ENCODE data around the gene MYH7. TPM values are rescaled to one million over a fixed set of nuclear protein-coding genes. Genes with fewer than 3 reads are reported as not detected.

The MYH7 gene
- total RNA-seq, 5 donors from 2014 or later (not counting 1 experiment from before 2014, with no cell fraction given) = not detected

DNA sequence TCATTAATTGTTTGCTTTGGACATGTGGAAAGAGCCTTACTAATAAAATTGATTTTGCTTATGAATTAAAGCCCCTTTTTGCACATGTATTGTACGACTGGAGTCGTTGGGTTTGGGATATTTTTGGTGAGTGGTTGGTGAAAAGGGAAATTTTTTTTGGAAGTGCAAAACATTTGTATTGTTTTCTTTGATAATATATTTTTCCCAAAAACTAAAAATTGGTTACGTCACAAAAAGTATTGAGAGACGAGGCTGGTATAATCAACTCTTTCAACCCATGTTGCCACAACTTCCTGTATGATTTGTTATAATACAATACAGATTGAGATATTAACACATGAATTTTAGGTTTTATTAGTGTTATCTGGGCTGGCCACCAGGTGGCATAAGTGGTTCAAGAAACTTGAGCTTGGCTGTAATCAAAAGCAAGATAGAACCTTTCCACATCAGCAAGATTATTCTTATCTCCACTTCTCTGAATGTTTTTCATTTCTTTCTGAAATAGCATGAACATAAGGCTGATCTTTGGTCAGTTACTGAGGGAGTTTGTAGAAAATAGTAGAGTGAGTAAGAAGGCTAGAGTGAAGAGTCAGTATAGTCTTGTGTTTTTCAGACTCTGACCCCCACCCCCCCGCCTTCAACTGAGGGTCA, 42.8 kb upstream of the MYH7 start:
- Histone ChIP-seq H3K4me3 (ENCODE audit: control insufficient read depth in 1 of 2, extremely low read depth in 1 of 2, low read length in 1 of 2) (no peak overlapping the region), H3K9me3 (no peaks in the 10 kb centered on the region), H3K27ac (ENCODE audit: low read length) (no peak overlapping the region), H3K4me1 (ENCODE audit: control insufficient read depth in 1 of 2, extremely low read depth in 1 of 2, insufficient read depth in 2 of 2, low read length in 2 of 2) (no peaks in the 10 kb centered on the region), H3K27me3 (replicated peaks in 1 of 2; ENCODE audit: control insufficient read depth in 2 of 2, extremely low read depth in 1 of 2, insufficient read depth in 2 of 2, low read length in 1 of 2) (no peaks in the 10 kb centered on the region), H3K36me3 (ENCODE audit: control insufficient read depth in 2 of 2, extremely low read depth in 1 of 2, insufficient read depth in 1 of 2, low read length in 1 of 2) (peaks cover 9 to 61% of the 10 kb centered on the region in 2 donors)
- Mint-ChIP-seq H3K27ac (peak overlapping the region in 1 of 2 donors; percentile 48), H3K4me3 (no peak overlapping the region), H3K4me1 (peaks cover 7 to 18% (median 8%) of the 10 kb centered on the region in 3 donors), H3K27me3 (no peaks in the 10 kb centered on the region), H3K9me3 (no peaks in the 10 kb centered on the region), H3K36me3 (peaks cover 43% of the 10 kb centered on the region)
- ChIA-PET CTCF (interaction anchor here (0.6 to 9.1 kb wide), 26 partner anchors 9 to 965 kb away, joined by 3 to 107 read pairs (median 4); partner anchors contain the start of genes AP1G2 (in 1 of the 2), NGDN (in 1 of the 2) and THTPA (in 1 of the 2)), POLR2A (interaction anchor here (0.6 to 0.7 kb wide), 3 partner anchors 80 to 279 kb away, joined by 3 to 4 read pairs (median 3); no protein-coding TSS in a partner anchor)
- no CpG with 5 or more reads among the region's 5 CpGs for WGBS (ENCODE audit: insufficient coverage)
- ATAC-seq (replicated peaks in 1 of 4) (peak; percentile 43 to 74 (median 68)), DNase-seq (peak; percentile 9 to 81 (median 63))

DNA sequence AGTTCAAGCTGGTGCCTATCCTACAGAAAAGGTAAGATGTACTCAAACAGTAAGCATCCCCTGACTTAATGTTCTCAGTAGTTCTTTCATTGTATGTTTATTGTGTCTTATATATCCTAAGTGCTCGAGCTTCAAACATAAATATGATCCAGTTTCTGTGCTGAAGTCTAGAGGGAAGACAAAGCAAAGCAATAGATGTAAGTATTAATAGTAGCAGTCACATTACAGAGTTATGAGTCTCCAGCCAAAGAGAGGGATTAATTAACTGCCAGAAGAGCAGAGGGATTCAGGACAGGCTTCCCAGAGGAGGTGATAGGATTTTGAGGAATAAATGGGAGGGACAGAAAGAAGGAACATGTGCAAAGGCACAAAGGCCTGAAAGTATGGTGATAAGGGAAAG, 35.5 kb upstream of the MYH7 start:
- Histone ChIP-seq H3K4me3 (ENCODE audit: control insufficient read depth in 1 of 2, extremely low read depth in 1 of 2, low read length in 1 of 2) (no peak overlapping the region), H3K9me3 (no peaks in the 10 kb centered on the region), H3K27me3 (replicated peaks in 1 of 2; ENCODE audit: control insufficient read depth in 2 of 2, extremely low read depth in 1 of 2, insufficient read depth in 2 of 2, low read length in 1 of 2) (no peaks in the 10 kb centered on the region), H3K27ac (ENCODE audit: low read length) (no peak overlapping the region), H3K4me1 (ENCODE audit: control insufficient read depth in 1 of 2, extremely low read depth in 1 of 2, insufficient read depth in 2 of 2, low read length in 2 of 2) (peaks cover 5 to 11% of the 10 kb centered on the region in 2 experiments), H3K36me3 (ENCODE audit: control insufficient read depth in 2 of 2, extremely low read depth in 1 of 2, insufficient read depth in 1 of 2, low read length in 1 of 2) (peaks cover 4 to 51% of the 10 kb centered on the region in 2 donors)
- peak overlapping the region in 1 of 2 donors; percentile 58 for H3K27ac Mint-ChIP-seq
- H3K4me3 Mint-ChIP-seq = no peak overlapping the region
- no peaks in the 10 kb centered on the region for H3K27me3 Mint-ChIP-seq
- ATAC-seq (replicated peaks in 1 of 4) (no peak), DNase-seq (no peak)
- ChIA-PET POLR2A (no interaction called here), CTCF (interaction anchor here in 1 of 2 donors (0.7 kb wide), 1 partner anchor 170 kb away, joined by 3 read pairs; no protein-coding TSS in a partner anchor)
- H3K4me1 Mint-ChIP-seq = peaks cover 6 to 11% (median 11%) of the 10 kb centered on the region in 3 donors
- H3K9me3 Mint-ChIP-seq = no peaks in the 10 kb centered on the region
- WGBS (ENCODE audit: insufficient coverage) = 60% methylated on average over 1 of the region's 1 CpG
- H3K36me3 Mint-ChIP-seq = peaks cover 24% of the 10 kb centered on the region

DNA sequence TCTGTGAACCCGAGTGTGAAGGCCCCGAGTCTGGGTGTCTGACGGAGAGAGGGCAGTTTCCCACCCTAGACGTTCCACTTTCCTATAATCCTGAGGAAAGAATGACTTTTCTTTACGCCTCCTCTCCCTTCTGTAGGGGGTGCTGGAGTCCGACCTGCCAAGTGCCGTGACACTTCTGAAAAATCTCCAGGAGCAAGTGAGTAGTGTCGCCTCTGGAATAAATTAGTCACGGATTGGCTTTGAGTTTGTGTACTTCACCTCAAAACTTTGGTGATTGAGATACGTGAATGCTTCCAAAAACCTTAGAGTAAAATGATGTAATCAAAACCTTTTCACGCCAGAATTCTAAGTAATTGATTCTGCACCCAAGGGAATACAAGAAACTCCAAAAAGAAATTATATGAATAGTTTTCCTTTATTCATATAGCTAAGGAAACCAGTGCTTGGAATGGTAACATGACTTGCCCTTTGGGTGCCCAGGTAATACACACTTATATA, 34.5 kb upstream of the MYH7 start:
- Histone ChIP-seq H3K4me1 (ENCODE audit: control insufficient read depth in 1 of 2, extremely low read depth in 1 of 2, insufficient read depth in 2 of 2, low read length in 2 of 2) (peaks cover 5 to 11% of the 10 kb centered on the region in 2 experiments), H3K27ac (ENCODE audit: low read length) (peak overlapping the region; percentile 79), H3K27me3 (replicated peaks in 1 of 2; ENCODE audit: control insufficient read depth in 2 of 2, extremely low read depth in 1 of 2, insufficient read depth in 2 of 2, low read length in 1 of 2) (no peaks in the 10 kb centered on the region), H3K36me3 (ENCODE audit: control insufficient read depth in 2 of 2, extremely low read depth in 1 of 2, insufficient read depth in 1 of 2, low read length in 1 of 2) (peaks cover 4 to 41% of the 10 kb centered on the region in 2 donors), H3K4me3 (ENCODE audit: control insufficient read depth in 1 of 2, extremely low read depth in 1 of 2, low read length in 1 of 2) (peak overlapping the region; percentile 77 to 87), H3K9me3 (no peaks in the 10 kb centered on the region)
- Mint-ChIP-seq H3K4me3 (no peak overlapping the region), H3K9me3 (no peaks in the 10 kb centered on the region), H3K4me1 (peaks cover 6 to 11% (median 11%) of the 10 kb centered on the region in 3 donors), H3K27ac (no peak overlapping the region), H3K27me3 (no peaks in the 10 kb centered on the region), H3K36me3 (peaks cover 16% of the 10 kb centered on the region)
- DNase-seq (no peak), ATAC-seq (replicated peaks in 1 of 4) (peak in 3 of 4 experiments; percentile 2 to 4 (median 2))
- ChIA-PET POLR2A (interaction anchor here in 1 of 2 donors (0.6 kb wide), 1 partner anchor 82 kb away, joined by 4 read pairs; no protein-coding TSS in a partner anchor), CTCF (interaction anchor here in 1 of 2 donors (1.0 to 2.6 kb wide), 4 partner anchors 8 to 645 kb away, joined by 3 to 11 read pairs (median 4); partner anchors contain the start of genes DCAF11 and NRL)
- 0% methylated on average over 2 of the region's 11 CpGs for WGBS (ENCODE audit: insufficient coverage)

DNA sequence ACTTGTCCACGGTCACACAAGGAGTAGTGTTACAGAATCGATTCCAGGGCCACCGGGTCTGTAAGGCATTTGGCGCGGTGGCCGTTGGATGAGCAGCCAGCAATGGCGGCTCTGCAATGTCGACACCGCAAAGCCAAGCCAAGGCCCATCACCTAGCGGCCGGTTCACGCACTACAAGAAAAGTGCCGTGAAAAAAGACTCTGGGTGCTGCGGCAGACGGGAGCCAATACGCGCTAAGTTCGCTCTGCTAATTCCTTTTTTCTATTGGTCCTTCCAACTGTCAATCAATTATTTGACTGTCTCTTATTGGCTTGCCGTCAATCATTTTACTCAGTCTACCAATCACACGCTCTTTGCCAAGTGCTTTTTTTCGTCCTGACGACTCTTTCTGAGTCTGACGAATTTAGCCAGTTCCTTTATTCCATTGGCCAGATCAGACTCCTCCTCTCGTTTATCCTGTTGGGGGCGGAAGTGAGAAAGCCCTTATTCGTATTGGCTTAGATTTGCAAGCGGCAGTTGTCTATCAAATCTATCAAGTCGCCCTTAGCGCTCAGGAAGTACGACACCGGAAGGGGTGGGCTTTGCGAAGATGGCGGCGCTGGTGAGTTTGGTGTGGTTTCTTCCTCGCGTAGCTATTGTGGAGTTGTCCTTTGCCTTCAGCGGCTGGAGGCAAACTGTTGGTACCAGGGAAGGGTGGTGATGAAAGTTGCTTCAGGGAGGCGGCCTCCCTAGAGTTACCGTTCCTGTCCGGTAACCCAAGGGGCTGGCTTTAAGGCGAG, 33.9 kb upstream of the MYH7 start, which contains the start of gene NGDN:
Gene NGDN, plus strand, starts transcription at position 577 of the 779 bp plus-strand sequence. Its CDS starts 13 bp downstream, at position 590.
- peak within 1 kb of the TSS; percentile 79 for H3K27ac ChIP-seq (ENCODE audit: low read length)
- H3K4me3 Mint-ChIP-seq = no peak within 1 kb of the TSS
- WGBS (ENCODE audit: insufficient coverage) = 8% methylated on average over 29 of the region's 41 CpGs
- no peaks in the 10 kb centered on the region for H3K9me3 Mint-ChIP-seq
- peak; percentile 84 to 97 (median 92) for DNase-seq
- ChIA-PET CTCF (interaction anchor here in 1 of 2 donors (1.0 to 2.6 kb wide), 4 partner anchors 9 to 645 kb away, joined by 3 to 11 read pairs (median 4); partner anchors contain the start of genes DCAF11 and NRL), POLR2A (interaction anchor here in 1 of 2 donors (0.6 kb wide), 2 partner anchors 83 to 147 kb away, joined by 3 to 4 read pairs; no protein-coding TSS in a partner anchor)
- H3K9me3 ChIP-seq = no peaks in the 10 kb centered on the region
- peak within 1 kb of the TSS; percentile 77 to 87 for H3K4me3 ChIP-seq (ENCODE audit: control insufficient read depth in 1 of 2, extremely low read depth in 1 of 2, low read length in 1 of 2)
- H3K4me1 ChIP-seq (ENCODE audit: control insufficient read depth in 1 of 2, extremely low read depth in 1 of 2, insufficient read depth in 2 of 2, low read length in 2 of 2) = peaks cover 5 to 11% of the 10 kb centered on the region in 2 experiments
- peak; percentile 90 to 96 (median 92) for ATAC-seq (replicated peaks in 1 of 4)
- H3K27me3 ChIP-seq (replicated peaks in 1 of 2; ENCODE audit: control insufficient read depth in 2 of 2, extremely low read depth in 1 of 2, insufficient read depth in 2 of 2, low read length in 1 of 2) = no peaks in the 10 kb centered on the region
- peaks cover 4 to 35% of the 10 kb centered on the region in 2 donors for H3K36me3 ChIP-seq (ENCODE audit: control insufficient read depth in 2 of 2, extremely low read depth in 1 of 2, insufficient read depth in 1 of 2, low read length in 1 of 2)
- H3K27me3 Mint-ChIP-seq = no peaks in the 10 kb centered on the region
- H3K27ac Mint-ChIP-seq = no peak within 1 kb of the TSS
- H3K4me1 Mint-ChIP-seq = peaks cover 6 to 11% (median 11%) of the 10 kb centered on the region in 3 donors
- H3K36me3 Mint-ChIP-seq = peaks cover 14% of the 10 kb centered on the region

DNA sequence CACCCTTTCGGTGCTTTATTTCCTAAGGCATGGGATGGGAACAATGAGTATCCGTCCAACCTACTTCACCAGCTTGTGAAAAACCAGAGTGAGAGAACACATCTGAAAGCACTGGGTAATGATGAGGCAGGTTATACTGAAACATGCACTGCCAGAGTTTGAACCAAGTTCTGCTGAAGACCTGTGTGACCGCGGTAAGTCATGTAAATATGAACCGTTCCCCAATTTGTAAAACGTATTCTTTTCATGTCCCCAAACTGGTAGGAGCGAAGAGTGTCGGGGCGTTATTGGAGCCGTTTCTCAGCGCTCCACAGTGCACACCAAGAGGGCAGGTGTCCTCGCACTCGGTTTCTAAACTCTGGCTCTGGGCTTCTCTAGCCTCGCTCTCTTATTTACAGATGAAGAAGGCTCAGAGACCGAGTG, 33.3 kb upstream of the MYH7 start:
- Mint-ChIP-seq H3K4me3 (no peak overlapping the region), H3K9me3 (no peaks in the 10 kb centered on the region), H3K27me3 (no peaks in the 10 kb centered on the region), H3K27ac (no peak overlapping the region), H3K36me3 (peaks cover 9% of the 10 kb centered on the region), H3K4me1 (peaks cover 6 to 11% (median 11%) of the 10 kb centered on the region in 3 donors)
- POLR2A ChIA-PET = no interaction called here
- no peaks in the 10 kb centered on the region for H3K27me3 ChIP-seq (replicated peaks in 1 of 2; ENCODE audit: control insufficient read depth in 2 of 2, extremely low read depth in 1 of 2, insufficient read depth in 2 of 2, low read length in 1 of 2)
- H3K36me3 ChIP-seq (ENCODE audit: control insufficient read depth in 2 of 2, extremely low read depth in 1 of 2, insufficient read depth in 1 of 2, low read length in 1 of 2) = peaks cover 4 to 30% of the 10 kb centered on the region in 2 donors
- ATAC-seq (replicated peaks in 1 of 4) = peak in 2 of 4 experiments; percentile 2 to 4
- 89% methylated on average over 13 of the region's 15 CpGs for WGBS (ENCODE audit: insufficient coverage)
- no peak for DNase-seq
- H3K27ac ChIP-seq (ENCODE audit: low read length) = peak overlapping the region; percentile 79
- H3K4me1 ChIP-seq (ENCODE audit: control insufficient read depth in 1 of 2, extremely low read depth in 1 of 2, insufficient read depth in 2 of 2, low read length in 2 of 2) = peaks cover 5 to 11% of the 10 kb centered on the region in 2 experiments
- CTCF ChIA-PET = interaction anchor here in 1 of 2 donors (1.8 to 2.6 kb wide), 2 partner anchors 10 to 148 kb away, joined by 4 to 11 read pairs; partner anchors contain the start of gene PABPN1
- no peaks in the 10 kb centered on the region for H3K9me3 ChIP-seq
- peak overlapping the region; percentile 42 to 77 for H3K4me3 ChIP-seq (ENCODE audit: control insufficient read depth in 1 of 2, extremely low read depth in 1 of 2, low read length in 1 of 2)

Data from T-cell (primary cell).